Measurements from ENCODE around the gene SPG7. TPM values are rescaled to one million over a fixed set of nuclear protein-coding genes. Genes with fewer than 3 reads are reported as not detected.
A peak's percentile ranks its signal among the peaks of the same experiment; 100 is the strongest.

SPG7 gene
- total RNA-seq, 1 donor from 2014 or later, result 166 TPM

GRCh38 chr16:89475144-89475543 lies 33.1 kb upstream of the SPG7 start:
- H3K27ac Mint-ChIP-seq (ENCODE audit: unreplicated experiment), result peak overlapping the region; percentile 62
- H3K4me1 Mint-ChIP-seq (ENCODE audit: low read depth, unreplicated experiment), result peaks cover 58% of the 10 kb centered on the region

GRCh38 chr16:89476379-89476778 lies 31.8 kb upstream of the SPG7 start:
- H3K4me3 Mint-ChIP-seq (ENCODE audit: unreplicated experiment), result peak overlapping the region; percentile 22
- peaks cover 65% of the 10 kb centered on the region for H3K4me1 Mint-ChIP-seq (ENCODE audit: low read depth, unreplicated experiment)
- H3K27ac Mint-ChIP-seq (ENCODE audit: unreplicated experiment), result peak overlapping the region; percentile 0
- DNase-seq, result no peak
- H3K9me3 Mint-ChIP-seq (ENCODE audit: unreplicated experiment), result peaks cover 12% of the 10 kb centered on the region
- H3K27me3 Mint-ChIP-seq (ENCODE audit: unreplicated experiment), result peaks cover 4% of the 10 kb centered on the region
- no peak for TF ChIP-seq CTCF (IDR thresholded peaks at IDR 0.05; ENCODE audit: partially characterized antibody, unreplicated experiment)
- H3K36me3 Mint-ChIP-seq (ENCODE audit: unreplicated experiment), result no peaks in the 10 kb centered on the region

More at GRCh38 chr16:89475144-89475543, 33.1 kb upstream of the SPG7 start:
- H3K4me3 Mint-ChIP-seq (ENCODE audit: unreplicated experiment), result no peak overlapping the region
- peaks cover 12% of the 10 kb centered on the region for H3K9me3 Mint-ChIP-seq (ENCODE audit: unreplicated experiment)
- DNase-seq, result no peak
- no peaks in the 10 kb centered on the region for H3K36me3 Mint-ChIP-seq (ENCODE audit: unreplicated experiment)
- no peak for TF ChIP-seq CTCF (IDR thresholded peaks at IDR 0.05; ENCODE audit: partially characterized antibody, unreplicated experiment)
- no peaks in the 10 kb centered on the region for H3K27me3 Mint-ChIP-seq (ENCODE audit: unreplicated experiment)

GRCh38 chr16:89476811-89477261 lies 31.4 kb upstream of the SPG7 start:
- Mint-ChIP-seq H3K36me3 (ENCODE audit: unreplicated experiment) (no peaks in the 10 kb centered on the region), H3K9me3 (ENCODE audit: unreplicated experiment) (peaks cover 14% of the 10 kb centered on the region), H3K27ac (ENCODE audit: unreplicated experiment) (peak overlapping the region; percentile 0), H3K4me1 (ENCODE audit: low read depth, unreplicated experiment) (peaks cover 68% of the 10 kb centered on the region), H3K27me3 (ENCODE audit: unreplicated experiment) (peaks cover 4% of the 10 kb centered on the region), H3K4me3 (ENCODE audit: unreplicated experiment) (peak overlapping the region; percentile 22)
- no peak for DNase-seq
- TF ChIP-seq CTCF (IDR thresholded peaks at IDR 0.05; ENCODE audit: partially characterized antibody, unreplicated experiment), result no peak

- H3K4me1 Mint-ChIP-seq (ENCODE audit: low read depth, unreplicated experiment), result peaks cover 69% of the 10 kb centered on the region
- no peak for TF ChIP-seq CTCF (IDR thresholded peaks at IDR 0.05; ENCODE audit: partially characterized antibody, unreplicated experiment)
- H3K4me3 Mint-ChIP-seq (ENCODE audit: unreplicated experiment), result peak overlapping the region; percentile 56
- DNase-seq, result no peak
- H3K9me3 Mint-ChIP-seq (ENCODE audit: unreplicated experiment), result peaks cover 11% of the 10 kb centered on the region
- H3K27ac Mint-ChIP-seq (ENCODE audit: unreplicated experiment), result peak overlapping the region; percentile 35
- H3K36me3 Mint-ChIP-seq (ENCODE audit: unreplicated experiment), result no peaks in the 10 kb centered on the region
- H3K27me3 Mint-ChIP-seq (ENCODE audit: unreplicated experiment), result peaks cover 5% of the 10 kb centered on the region
These were observed 29.5 kb upstream of the SPG7 start for GRCh38 chr16:89478576-89479221.

GRCh38 chr16:89481356-89481955 lies 26.7 kb upstream of the SPG7 start:
- Mint-ChIP-seq H3K36me3 (ENCODE audit: unreplicated experiment) (no peaks in the 10 kb centered on the region), H3K27ac (ENCODE audit: unreplicated experiment) (peak overlapping the region; percentile 76), H3K27me3 (ENCODE audit: unreplicated experiment) (peaks cover 14% of the 10 kb centered on the region), H3K4me1 (ENCODE audit: low read depth, unreplicated experiment) (peaks cover 74% of the 10 kb centered on the region), H3K4me3 (ENCODE audit: unreplicated experiment) (peak overlapping the region; percentile 77), H3K9me3 (ENCODE audit: unreplicated experiment) (peaks cover 20% of the 10 kb centered on the region)
- DNase-seq, result no peak
- TF ChIP-seq CTCF (IDR thresholded peaks at IDR 0.05; ENCODE audit: partially characterized antibody, unreplicated experiment), result no peak
